C4-2B (cell line): ENCODE data around the gene MGRN1.

Experiments used
- H3K27ac ChIP-seq: fragments of 450-650 bp; 2 replicates; pipeline ENCODE4 v1.5.1; 2017
- CTCF ChIP-seq: fragments of 450-650 bp; conservative IDR thresholded peaks from 2 replicates; pipeline ENCODE4 v1.5.1; 2017; ENCODE audit warnings: mild to moderate bottlenecking
- ZFX ChIP-seq: fragments of 450-650 bp; IDR thresholded peaks from 2 replicates; pipeline ENCODE4 v1.6.1; 2017

MGRN1 gene

GRCh38 chr16:4606354-4606753, 18.3 kb upstream of the MGRN1 start:
- TF ChIP-seq CTCF (no peak), ZFX (no peak)
- H3K27ac ChIP-seq, result no peak overlapping the region

- no peak for TF ChIP-seq CTCF
- no peak for TF ChIP-seq ZFX
These were observed 16.6 kb upstream of the MGRN1 start for GRCh38 chr16:4607841-4608703.

GRCh38 chr16:4608704-4608980, 16.0 kb upstream of the MGRN1 start:
- TF ChIP-seq CTCF (no peak), ZFX (no peak)
- H3K27ac ChIP-seq, result no peak overlapping the region

More at GRCh38 chr16:4607841-4608703, 16.6 kb upstream of the MGRN1 start:
- no peak overlapping the region for H3K27ac ChIP-seq

GRCh38 chr16:4609200-4610010, 15.2 kb upstream of the MGRN1 start:
- H3K27ac ChIP-seq, result no peak overlapping the region
- TF ChIP-seq CTCF (no peak), ZFX (no peak)

- no peak overlapping the region for H3K27ac ChIP-seq
- TF ChIP-seq CTCF (no peak), ZFX (no peak)
These were observed 14.3 kb upstream of the MGRN1 start for GRCh38 chr16:4610011-4611005.

GRCh38 chr16:4611337-4612021, 13.1 kb upstream of the MGRN1 start:
- no peak overlapping the region for H3K27ac ChIP-seq
- no peak for TF ChIP-seq ZFX
- no peak for TF ChIP-seq CTCF
